ENCODE results near the gene GMDS. TPM values are rescaled to one million over a fixed set of nuclear protein-coding genes. Genes with fewer than 3 reads are reported as not detected.
A peak's percentile ranks its signal among the peaks of the same experiment; 100 is the strongest.

The GMDS gene
- total RNA-seq, 1 experiment from 2014 or later: 11.0 TPM

GRCh38 chr6:2178125-2178524 is 67.3 kb downstream of the GMDS start:
- DNase-seq (ENCODE audit: low read depth): no peak

GRCh38 chr6:2175825-2176224 is 69.6 kb downstream of the GMDS start:
- no peak for DNase-seq (ENCODE audit: low read depth)

- no peak for DNase-seq (ENCODE audit: low read depth)
Observed at GRCh38 chr6:2173203-2173961, 72.0 kb downstream of the GMDS start.

- DNase-seq (ENCODE audit: low read depth): no peak
Observed at GRCh38 chr6:2171728-2172127, 73.7 kb downstream of the GMDS start.

GRCh38 chr6:2168480-2168879 is 76.9 kb downstream of the GMDS start:
- DNase-seq (ENCODE audit: low read depth): no peak

GRCh38 chr6:2166717-2167116 is 78.7 kb downstream of the GMDS start:
- no peak for DNase-seq (ENCODE audit: low read depth)

- DNase-seq (ENCODE audit: low read depth): peak; percentile 77
Observed at GRCh38 chr6:2165286-2165685, 80.1 kb downstream of the GMDS start.

- no peak for DNase-seq (ENCODE audit: low read depth)
Observed at GRCh38 chr6:2164481-2164880, 80.9 kb downstream of the GMDS start.

GRCh38 chr6:2162079-2162445 is 83.3 kb downstream of the GMDS start:
- DNase-seq (ENCODE audit: low read depth): no peak

- peak; percentile 29 for DNase-seq (ENCODE audit: low read depth)
Observed at GRCh38 chr6:2158596-2159271, 86.7 kb downstream of the GMDS start.

GRCh38 chr6:2157441-2158127 is 87.8 kb downstream of the GMDS start:
- DNase-seq (ENCODE audit: low read depth): peak; percentile 79

- DNase-seq (ENCODE audit: low read depth): no peak
Observed at GRCh38 chr6:2155206-2155605, 90.2 kb downstream of the GMDS start.

- DNase-seq (ENCODE audit: low read depth): no peak
Observed at GRCh38 chr6:2149361-2150006, 95.9 kb downstream of the GMDS start.

GRCh38 chr6:2148748-2149147 is 96.7 kb downstream of the GMDS start:
- no peak for DNase-seq (ENCODE audit: low read depth)

GRCh38 chr6:2147766-2148448 is 97.5 kb downstream of the GMDS start:
- peak; percentile 19 for DNase-seq (ENCODE audit: low read depth)

- no peak for DNase-seq (ENCODE audit: low read depth)
Observed at GRCh38 chr6:2147261-2147660, 98.1 kb downstream of the GMDS start.

- no peak for DNase-seq (ENCODE audit: low read depth)
Observed at GRCh38 chr6:2144210-2144609, 101.2 kb downstream of the GMDS start.

- DNase-seq (ENCODE audit: low read depth): no peak
Observed at GRCh38 chr6:2141644-2142290, 103.6 kb downstream of the GMDS start.

GRCh38 chr6:2140438-2141128 is 104.8 kb downstream of the GMDS start:
- no peak for DNase-seq (ENCODE audit: low read depth)

GRCh38 chr6:2135401-2135800 is 110.0 kb downstream of the GMDS start:
- no peak for DNase-seq (ENCODE audit: low read depth)
